ENCODE results near the gene PLEK.
"Not testable (repeated sequence)": the region's sequence is repeated elsewhere in the genome, so short reads cannot be mapped to it uniquely, and the experiment has no call there.

PLEK gene

GRCh38 chr2:68352651-68353391 is 12.3 kb upstream of the PLEK start:
- no peak for DNase-seq (ENCODE audit: low spot score)

GRCh38 chr2:68356599-68357239 is 8.4 kb upstream of the PLEK start:
- DNase-seq (ENCODE audit: low spot score), result no peak

DNA sequence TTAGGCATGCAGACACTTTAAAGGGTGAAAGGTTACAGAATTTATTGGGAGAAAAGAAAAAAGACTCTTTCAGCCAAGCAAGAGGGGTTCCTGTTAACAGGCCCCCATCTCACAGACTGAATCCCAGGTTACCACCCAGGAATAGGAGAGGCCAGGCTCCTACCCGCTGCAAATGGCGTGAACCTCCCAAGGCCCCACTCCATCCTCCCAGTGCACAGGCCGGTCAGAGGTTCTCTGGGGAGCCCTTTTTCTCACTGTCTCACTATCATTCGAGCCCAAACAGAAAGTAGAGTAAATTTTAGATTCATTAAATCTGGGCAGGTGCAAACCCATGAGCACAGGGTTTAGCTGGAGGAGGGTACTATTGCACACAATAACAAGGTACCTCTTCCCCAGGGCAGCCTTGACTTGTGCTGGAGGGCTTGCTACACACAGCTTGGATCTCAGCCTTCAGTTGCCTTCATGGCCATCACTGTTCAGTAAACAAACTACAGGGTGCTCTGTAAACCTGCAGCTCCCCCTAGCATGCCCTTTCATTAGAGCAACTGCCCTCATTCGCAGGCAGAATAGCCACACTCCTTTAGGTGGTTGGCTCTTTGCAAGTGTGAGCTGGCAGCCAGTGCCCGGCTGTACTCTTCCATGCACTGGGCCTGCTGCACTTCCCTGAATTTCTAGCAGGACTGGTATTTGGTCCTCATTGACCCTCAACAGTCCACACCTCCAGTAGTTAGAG is 7.3 kb upstream of the PLEK start:
- DNase-seq (ENCODE audit: low spot score), result peak; percentile 59

- no peak for DNase-seq (ENCODE audit: low spot score)
Measured at GRCh38 chr2:68359889-68360288, 5.2 kb upstream of the PLEK start.

- DNase-seq (ENCODE audit: low spot score), result peak; percentile 52
Measured at GRCh38 chr2:68362069-68362468, 3.0 kb upstream of the PLEK start.

GRCh38 chr2:68362749-68363148 is 2.3 kb upstream of the PLEK start:
- DNase-seq (ENCODE audit: low spot score), result no peak

DNA sequence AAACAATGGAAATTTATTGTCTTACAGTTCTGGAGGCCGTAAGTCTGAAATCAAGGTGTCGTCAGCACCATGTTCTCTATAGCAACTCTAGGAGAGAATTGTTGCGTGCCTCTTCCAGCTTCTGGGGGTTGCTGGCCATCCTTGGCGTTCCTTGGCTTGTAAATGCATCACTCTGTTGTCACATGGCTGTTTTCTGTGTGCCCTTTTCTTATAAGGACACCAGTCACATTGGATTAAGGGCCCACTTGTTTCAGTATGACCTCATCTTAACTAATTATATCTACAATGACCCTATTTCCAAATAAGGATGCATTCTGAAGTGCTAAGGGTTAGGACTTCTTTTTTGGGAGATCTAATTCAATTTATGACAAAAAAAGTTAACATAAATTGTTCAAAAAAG is 1.4 kb upstream of the PLEK start:
- no peak for DNase-seq (ENCODE audit: low spot score)

DNA sequence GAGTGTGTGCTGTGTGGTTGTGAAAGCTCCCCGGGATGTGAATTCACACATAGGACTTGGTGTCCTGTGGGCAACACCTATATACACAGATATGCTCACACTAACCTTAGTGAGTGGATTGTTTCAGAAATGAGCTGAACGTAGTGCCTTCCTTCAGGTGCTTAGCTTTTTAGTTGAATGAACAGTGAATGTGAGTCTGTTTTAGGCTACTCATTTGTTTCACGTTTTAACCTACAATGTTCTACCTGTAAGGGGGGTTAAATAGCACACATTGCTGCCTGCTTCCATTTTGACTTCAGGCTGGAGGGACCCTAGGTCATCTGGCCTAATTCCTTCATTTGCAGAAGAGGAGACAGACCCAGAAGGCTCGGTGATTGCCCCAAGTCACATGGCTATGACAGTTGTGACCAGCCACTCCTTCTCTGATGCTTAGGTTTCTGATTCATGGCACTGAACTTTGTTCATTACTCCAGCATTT is 1.0 kb downstream of the PLEK start:
- no peak for DNase-seq (ENCODE audit: low spot score)

DNA sequence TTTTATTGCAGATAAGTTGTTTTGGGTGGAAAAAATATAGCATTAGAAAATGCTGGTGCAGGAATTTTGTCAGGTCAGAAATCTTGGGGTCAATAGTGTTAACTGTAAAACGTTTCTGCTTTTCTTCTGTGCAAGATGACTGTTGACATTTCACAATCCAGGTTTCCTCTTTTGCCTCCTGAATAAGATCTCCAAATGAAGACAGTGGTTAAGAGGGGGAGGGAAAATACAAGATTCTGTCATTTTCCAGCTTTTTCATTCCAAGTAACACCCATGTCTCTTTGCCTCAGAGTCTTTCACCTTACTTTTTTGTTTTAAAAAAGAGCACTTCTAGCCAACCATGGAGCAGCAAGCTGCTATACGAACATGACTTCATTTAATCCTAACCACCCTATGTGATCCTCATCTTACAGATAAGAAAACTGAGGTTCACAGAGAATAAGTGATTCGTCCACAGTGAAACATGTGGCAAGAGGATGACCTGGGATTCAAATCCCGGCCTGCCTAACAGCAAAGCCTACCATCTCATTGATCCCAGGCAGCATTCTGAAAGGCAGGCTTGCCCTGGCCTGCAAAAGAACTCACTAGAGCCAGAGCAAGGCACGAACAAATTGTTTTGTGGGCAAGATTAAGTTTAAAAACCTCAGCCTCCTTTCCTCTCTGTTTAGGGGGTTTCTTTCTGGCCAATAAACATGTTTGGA is 3.0 kb downstream of the PLEK start:
- DNase-seq (ENCODE audit: low spot score), result no peak

- DNase-seq (ENCODE audit: low spot score), result peak; percentile 71
Measured at GRCh38 chr2:68368654-68369336, 3.7 kb downstream of the PLEK start.

DNA sequence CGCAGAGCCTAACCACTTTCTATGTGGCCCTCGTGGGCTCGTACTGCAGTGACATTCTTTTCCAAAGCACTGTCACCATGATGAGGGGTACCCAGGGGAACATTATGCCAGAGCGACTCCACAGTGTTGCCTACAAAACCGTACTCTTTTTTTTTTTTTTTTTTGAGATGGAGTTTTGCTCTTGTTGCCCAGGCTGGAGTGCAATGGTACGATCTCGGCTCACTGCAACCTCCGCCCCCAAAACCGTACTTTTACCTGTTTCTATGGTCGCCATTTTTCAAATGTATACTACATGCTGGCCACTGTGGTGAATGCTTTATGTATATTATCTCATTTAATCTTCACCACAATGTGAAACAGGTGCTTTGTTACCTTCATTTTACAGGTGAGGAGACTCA is 4.3 kb downstream of the PLEK start:
- DNase-seq (ENCODE audit: low spot score), result no peak

GRCh38 chr2:68371138-68371537 is 6.1 kb downstream of the PLEK start:
- DNase-seq (ENCODE audit: low spot score), result no peak

DNA sequence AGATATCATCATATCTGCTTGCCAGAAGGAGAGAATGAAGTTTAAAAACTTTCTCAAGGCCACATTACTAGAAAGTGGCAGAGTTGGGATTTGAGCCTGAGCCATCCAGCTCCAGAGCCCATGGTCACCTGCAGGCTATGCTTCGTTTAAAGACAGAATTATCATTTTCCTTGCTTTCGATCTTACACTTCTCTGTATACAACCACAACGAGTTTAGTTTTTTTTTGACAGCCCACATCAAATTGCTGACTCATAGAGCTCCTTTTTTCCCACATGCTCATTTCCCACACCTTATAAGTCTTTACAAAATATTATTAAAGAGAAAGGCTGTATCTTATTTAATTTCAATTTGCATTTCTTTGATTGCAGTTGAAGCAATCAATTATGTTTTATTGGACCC is 6.5 kb downstream of the PLEK start:
- DNase-seq (ENCODE audit: low spot score), result no peak

DNA sequence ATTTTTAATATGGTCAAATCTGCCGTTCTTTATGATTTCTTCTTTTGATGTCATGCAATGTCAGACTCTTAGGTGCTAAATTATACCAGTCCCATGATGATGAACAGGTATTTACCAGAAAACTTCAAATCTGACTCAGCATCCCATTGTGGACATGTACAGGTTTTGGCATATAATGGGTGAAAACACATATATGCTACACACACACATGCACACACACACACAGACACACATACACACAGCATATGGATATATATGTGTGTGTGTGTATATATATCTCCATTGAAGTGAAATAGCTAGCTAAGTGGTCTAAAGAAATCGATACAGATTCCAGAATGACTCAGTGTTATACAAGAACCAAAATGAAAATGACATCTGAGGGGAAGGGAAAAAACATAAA is 7.4 kb downstream of the PLEK start:
- DNase-seq (ENCODE audit: low spot score), result no peak

DNA sequence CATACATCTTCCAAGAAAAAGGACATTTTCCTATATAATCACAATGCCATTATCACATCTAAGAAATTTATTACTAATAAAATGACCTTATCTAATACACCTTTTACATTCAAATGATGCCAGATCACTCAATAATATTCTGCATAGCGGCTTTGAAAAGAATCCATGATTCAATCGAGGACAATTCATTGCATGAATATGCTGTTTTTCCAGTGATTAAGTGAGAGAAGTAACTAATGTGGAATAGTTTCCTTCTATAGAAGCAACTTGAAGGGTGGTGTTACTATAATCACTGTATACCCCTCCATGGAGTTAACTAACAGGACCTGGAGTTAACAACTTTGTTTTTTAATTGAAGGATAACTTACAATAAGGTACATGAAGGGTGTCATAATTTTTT is 9.1 kb downstream of the PLEK start:
- no peak for DNase-seq (ENCODE audit: low spot score)

GRCh38 chr2:68375582-68375981 is 10.5 kb downstream of the PLEK start:
- DNase-seq (ENCODE audit: low spot score), result no peak

DNA sequence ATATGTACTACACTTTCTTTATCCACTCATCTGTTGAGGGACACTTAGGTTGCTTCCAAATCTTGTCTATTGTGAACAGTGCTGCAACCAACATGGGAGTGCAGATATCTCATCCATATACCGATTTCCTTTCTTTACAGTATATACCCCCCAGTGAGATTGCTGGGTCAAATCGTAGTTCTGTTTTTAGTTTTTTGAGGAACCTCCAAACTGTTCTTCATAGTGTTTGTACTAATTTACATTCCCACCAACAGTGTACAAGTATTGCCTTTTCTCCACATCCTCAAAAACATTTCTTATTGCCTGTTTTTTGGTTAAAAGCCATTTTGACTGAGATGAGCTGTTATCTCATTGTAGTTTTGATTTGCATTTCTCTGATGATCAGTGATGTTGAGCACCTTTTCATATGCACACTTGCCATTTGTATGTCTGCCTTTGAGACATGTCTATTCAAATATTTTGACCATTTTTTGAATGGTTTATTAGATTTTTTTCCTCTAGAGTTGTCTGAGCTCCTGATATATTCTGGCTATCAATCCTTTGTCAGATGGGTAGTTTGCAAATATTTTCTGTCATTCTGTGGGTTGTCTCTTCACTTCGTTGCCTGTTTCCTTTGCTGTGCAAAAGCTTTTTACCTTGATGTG is 12.2 kb downstream of the PLEK start:
- DNase-seq (ENCODE audit: low spot score), result no peak

GRCh38 chr2:68378779-68379178 is 13.7 kb downstream of the PLEK start:
- DNase-seq (ENCODE audit: low spot score), result not testable (repeated sequence)

DNA sequence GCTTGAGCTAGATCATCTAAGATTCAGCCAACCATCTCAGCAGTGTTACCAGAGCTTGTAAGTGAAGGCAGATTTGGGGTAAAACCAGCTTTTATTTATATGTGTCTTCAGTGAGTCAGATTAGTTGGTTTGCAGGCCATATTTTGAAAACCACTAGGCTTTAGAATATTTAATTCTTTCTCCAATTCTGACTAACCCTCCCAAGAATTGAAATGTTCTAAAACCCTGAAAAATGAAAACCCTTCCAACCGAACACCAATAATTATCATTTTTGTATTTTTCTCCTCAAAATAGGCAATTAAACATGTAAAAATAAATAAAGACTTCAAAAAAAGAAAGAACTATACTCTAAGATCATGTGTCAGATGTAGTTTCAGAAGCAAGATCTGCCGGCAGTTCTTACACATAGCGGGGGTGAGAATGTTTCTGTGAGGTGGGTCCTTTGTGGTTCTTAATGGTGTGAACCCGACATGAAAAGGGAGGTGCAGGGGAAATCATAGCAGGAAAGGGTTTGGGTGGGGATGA is 14.2 kb downstream of the PLEK start:
- no peak for DNase-seq (ENCODE audit: low spot score)

DNA sequence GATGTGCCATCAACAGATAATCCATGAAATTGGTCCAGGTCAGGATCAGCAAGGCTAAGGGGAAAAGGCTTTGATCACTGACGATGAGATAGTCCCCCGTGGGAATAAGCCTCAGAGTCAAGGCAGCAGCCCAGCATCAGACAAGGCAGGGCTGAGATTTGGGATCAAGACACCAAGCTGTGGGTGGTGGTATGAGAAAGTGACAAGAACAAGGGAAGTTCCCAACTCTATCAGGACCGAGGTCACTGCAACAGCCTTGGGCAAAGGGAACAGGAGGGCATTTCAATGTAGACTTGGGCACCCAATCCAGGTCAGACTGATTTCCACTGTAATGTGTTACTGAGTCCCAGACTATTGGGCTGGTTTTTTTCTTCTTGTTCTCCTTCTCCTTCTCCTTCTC is 18.7 kb downstream of the PLEK start:
- no peak for DNase-seq (ENCODE audit: low spot score)

DNA sequence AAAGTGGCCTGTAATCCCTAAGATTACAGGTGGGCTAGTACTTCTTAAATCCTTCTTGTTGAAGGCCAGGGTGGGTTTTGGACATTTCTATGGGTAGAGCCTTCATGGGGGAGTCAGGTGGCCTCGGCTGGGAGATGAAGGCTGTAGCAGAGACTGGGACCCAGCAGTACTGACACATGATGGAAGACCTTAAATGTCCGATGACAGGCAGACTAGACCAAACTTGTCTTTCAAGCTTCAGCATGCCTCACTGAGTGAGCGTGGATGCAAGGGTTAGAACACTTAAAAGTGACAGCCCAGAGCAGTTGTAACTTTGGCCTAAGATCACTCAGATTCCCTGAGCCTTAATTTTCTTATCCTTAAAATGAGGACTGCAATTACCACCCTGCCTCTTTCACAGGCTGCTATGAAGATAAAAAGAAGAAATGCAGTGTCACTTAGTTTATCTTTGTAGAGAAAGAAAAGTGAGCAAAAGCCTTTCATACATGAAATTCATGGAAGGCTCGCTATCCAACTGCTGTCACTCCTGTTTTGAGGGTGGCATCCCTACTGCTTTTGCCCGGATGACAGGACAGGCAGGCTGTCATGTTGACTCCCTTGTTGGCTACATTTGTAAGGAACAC is 19.5 kb downstream of the PLEK start:
- no peak for DNase-seq (ENCODE audit: low spot score)

All from AG20443 (cell line).